GM18868 (cell line): ENCODE measurements around the gene NPFF.
"Not testable (repeated sequence)": the region's sequence is repeated elsewhere in the genome, so short reads cannot be mapped to it uniquely, and the experiment has no call there.

Experiments
- ATAC-seq: cut with Tn5 transposase; IDR thresholded peaks from one replicate; pipeline ENCODE4 v1.9.1; 2021; ENCODE audit warnings: mild to moderate bottlenecking, moderate library complexity; ENCODE audit not compliant: unreplicated experiment

NPFF gene, protein sequence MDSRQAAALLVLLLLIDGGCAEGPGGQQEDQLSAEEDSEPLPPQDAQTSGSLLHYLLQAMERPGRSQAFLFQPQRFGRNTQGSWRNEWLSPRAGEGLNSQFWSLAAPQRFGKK

DNA sequence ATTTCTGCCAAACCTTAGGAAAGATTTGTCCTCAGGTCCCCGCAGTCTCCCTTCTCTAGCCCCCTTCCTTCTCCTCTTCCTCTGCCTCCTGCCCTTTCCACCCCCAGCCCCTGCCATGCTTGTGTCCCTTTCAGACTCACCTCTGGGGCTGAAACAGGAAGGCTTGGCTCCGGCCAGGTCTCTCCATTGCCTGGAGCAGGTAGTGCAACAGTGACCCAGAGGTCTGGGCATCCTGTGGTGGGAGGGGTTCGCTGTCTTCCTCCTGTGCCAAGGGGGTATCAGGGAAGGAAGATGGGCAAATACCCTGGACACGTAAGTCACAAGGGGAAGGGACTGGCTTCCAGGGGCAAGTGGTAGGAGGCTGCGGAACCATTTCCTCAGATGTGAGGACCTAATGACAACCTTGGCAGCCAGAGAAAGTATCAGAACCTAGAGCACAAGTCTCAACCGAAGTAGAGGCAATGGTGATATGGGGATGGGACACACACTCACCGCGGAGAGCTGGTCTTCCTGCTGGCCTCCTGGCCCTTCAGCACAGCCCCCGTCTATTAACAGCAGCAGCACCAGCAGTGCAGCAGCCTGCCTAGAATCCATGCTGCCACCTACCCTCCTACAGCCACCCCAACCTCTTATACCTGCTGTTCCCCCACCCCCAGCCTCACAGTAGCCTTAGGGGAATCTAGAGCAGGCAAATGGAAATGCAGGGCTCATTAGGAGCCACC is at the start of gene NPFF:
TSS of gene NPFF (minus strand) at position 604 of the 722 bp plus-strand sequence. CDS start at position 594, 10 bp downstream.
- ATAC-seq: no peak

DNA sequence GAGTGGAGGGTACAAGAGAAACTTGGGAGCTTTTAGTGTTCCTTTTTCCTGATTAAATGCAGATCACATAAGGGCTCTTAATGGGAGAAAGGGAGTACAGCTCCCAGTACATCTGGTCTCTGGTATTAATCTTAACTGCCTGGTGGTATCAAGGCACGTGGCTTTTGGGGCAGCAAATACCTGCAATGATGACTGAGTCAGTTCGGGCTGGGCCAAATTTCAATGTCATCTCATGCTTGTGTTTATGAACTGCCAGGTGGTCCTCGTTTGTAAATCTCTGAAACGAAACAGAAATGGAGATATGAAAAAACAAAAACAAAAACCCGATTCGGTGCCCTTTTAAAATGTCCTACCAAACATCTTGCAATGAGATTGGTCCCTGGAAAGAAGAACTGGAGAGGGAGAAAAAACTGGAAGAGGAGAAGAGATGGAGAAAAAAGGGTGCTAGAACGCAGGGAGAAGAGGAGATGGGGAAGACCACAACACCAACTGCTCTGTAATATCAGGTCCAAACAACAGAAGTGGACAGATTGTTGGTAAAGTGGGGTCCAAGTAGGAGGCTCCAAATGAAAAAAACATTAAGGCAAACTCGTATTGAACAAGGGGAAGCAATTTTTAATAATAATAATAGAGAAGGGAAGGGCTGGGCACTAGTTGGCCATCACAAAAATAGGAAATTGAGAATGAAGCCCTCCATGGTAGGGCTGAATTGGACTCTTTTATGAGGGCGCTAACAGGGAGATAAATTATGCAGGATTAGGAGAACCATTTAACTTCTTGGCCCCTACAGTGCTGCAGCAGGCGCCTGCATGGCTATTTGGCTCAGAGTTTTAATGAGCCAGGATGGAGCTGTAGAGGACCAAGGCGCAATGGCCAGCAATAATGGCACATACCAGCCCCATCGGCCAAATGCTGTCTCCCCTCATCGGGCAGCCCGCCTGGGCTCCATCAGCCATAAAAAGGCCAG is 45.4 kb upstream of the NPFF start:
- no peak for ATAC-seq

DNA sequence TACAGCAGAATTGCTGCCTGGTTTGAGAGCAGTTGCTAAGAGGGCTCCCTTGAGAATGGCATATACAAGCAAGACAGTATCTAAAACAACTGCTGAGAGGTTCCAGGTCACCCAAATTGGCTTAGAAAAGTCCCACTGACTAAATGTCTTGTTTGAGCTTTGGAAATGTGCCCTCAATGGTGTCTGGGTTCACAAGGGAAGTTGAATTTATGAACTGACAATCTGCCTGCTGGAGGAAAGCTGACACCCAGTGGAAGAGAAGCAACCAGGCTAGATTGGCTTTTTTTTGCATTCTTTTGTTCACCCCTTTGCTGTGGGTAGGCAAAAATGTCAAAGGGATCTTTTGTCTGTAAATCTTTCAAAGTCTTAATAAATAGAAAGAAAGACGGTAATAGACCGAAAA is 44.6 kb upstream of the NPFF start:
- peak; percentile 56 for ATAC-seq

DNA sequence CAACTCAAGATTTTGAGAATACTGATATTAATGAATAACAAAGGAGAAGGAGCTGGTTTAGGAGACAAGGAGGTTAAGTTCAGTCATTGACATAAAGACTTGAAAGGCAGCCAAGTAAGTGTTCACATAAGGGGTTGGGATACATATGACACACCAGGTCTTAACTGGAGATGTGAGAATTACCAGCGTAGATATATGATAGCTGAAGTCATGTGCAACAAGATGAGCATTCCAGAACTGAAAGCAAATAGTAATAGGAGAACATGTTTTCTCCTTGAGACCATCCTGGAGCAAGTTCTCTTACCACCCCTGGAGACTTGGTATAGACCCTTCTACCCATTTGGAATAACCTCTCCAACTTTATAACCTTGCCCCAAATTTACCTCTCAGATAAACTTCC is 43.3 kb upstream of the NPFF start:
- ATAC-seq: no peak

DNA sequence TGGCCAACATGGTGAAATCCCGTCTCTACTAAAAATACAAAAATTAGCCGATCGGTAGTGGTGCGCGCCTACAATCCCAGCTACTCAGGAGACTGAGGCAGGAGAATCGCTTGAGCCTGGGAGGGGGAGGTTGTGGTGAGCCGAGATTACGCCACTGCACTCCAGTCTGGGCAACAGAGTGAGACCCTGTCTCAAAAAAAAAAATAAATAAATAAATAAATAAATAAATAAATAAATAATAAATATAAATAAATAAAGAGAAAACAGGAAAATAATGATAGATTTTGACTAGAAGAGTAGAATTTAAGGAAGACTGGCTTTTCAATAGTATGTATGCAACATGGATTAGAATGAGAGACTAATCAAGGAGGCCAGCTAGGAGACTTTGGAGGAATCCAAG is 42.8 kb upstream of the NPFF start:
- not testable (repeated sequence) for ATAC-seq

DNA sequence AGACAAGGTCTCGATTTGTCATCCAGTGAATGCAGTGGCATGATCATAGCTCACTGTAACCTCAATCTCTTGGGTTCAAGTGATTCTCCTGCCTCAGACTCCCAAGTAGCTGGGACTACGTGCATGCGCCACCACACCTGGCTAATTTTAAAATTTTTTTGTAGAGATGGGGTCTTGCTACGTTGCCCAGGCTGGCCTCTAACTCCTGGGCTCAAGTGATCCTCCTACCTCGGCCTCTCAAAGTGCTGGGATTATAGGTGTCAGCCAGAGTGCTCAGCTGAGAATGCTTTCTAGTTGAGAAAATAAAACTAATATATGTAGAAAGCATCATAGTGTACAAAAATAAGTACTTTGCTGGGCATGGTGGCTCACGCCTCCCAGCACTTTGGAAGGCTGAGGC is 41.1 kb upstream of the NPFF start:
- ATAC-seq: not testable (repeated sequence)

DNA sequence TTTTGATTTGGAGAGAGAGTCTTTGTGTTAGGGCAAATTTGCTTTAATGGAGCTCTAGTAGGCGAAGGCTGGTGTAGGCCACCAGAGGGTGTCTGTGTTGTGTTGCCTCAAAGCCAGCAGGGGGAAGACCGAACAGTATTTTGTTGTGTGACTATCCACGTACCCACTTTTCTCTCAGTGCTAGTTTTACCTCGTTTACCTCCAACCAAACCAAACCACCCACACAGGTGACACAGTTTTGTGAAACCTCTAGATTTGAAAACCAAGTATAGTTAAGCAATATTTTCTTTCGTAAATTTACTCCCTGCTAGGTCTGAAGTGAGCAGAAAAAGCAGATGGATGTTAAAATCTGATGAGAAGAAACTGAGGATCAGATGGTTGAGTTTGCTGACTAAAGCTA is 36.3 kb upstream of the NPFF start:
- peak; percentile 87 for ATAC-seq

DNA sequence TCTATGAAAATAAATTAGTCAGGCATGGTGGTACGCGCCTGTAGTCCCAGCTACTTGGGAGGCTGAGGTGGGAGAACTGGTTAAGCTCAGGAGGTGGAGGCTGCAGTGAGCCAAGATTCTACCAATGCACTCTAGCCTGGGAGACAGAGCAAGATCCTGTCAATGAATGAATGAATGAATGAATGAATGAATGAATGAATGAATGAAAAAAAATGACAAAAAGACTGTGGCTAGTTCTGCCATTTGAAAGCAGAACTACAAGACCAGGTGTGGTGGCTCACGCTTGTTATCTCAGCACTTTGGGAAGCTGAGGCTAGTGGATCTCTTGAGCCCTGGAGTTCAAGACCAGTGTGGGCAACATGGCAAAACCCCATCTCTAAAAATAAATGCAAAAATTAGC is 32.2 kb upstream of the NPFF start:
- no peak for ATAC-seq

DNA sequence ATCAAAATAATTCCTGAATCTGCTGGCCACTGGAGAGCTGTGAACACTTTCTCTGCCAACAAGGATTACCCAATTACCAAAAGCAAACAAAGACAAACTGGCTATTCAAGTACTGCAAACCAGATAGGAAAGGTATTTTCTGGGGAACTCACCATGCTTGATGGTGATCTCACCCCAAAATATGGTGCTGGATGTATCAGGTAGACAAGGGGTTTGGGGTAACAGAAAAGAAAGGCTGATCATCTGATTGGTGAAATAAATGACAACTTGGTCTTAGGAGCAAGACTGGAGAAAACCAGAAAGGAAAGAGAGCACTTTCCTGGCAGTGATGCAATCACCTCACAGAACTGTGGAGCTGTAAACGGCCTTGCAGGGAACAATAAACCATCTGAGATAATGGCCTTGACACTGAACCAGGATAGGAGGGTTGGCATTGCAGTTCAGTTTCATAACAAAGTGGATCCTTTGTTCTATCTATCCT is 31.0 kb upstream of the NPFF start:
- ATAC-seq: no peak

DNA sequence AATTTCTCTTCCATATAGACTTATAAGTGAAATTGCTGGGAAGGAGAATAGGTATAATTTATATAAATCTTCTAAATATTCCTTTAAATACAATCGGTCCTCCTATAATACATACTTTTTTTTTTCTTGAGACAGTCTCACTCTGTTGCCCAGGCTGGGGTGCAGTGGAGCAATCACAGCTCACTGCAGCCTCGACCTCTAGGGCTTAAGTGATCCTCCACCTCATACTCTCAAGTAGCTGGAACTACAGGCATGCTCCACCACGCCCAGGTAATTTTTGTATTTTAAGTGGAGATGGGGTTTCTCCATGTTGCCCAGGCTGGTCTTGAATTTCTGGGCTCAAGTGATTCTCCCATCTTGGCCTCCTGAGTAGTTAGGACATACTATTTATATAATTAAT is 29.7 kb upstream of the NPFF start:
- ATAC-seq: no peak

DNA sequence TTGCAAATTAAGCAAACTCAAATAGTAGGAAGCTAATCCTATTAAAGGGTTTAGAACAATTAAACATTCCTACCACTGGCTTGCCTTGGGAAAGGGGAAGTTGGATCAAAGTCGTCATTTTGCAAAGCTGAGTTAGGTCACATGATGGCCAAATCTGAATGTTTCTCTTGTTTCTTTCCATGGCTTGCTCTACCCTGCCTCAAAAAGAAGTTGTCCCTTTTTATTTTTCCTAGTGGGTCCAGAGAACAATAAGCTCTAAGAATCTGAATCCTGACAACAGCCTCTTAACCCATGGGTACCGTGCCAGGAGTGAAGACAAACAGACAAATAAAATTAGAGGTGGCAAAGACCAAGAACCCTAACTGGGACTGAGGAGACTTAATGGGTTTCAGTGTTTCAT is 26.2 kb upstream of the NPFF start:
- ATAC-seq: no peak

DNA sequence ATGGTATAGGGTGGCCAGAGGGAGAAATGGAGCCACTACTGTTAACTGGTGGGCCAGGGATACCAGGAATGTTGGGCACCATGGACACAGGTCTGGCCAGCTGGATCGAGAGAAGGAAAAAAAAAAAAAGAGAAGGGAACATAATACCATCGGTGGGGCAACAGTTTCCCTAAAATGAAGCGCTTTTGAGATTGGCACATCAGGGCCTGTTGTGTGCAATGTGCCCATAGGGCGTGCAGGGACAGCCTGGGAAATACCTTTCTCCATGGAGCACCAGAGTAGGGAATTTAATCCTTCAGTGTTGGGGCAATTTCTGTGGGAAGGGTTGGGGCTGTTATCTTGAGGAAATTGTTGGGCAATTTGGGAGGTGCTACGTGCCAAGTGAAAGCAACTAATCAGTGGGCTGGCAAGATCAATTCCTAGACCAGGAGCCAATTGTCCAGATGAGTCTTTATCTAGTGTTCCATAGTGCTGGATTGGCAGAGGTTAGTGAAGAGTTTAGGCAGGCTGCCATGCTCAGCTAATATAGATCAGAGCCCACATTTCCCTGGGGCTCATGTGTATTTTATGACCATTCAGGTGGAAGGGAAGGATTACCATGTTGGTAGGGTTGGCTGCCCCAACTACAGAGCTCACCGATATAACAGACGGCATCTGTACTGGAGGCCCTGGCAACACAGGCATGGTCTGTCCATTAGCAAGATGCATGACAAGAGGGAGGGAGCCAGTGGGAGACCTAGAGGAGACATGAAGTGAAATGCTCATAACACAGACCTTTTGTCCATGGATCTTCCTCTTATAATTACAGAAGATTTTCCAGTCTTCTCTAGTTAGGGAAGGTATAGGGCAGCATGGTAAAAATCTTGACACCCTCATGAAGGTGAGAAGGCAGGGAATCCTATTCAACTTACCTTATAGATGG is 25.5 kb upstream of the NPFF start:
- no peak for ATAC-seq

DNA sequence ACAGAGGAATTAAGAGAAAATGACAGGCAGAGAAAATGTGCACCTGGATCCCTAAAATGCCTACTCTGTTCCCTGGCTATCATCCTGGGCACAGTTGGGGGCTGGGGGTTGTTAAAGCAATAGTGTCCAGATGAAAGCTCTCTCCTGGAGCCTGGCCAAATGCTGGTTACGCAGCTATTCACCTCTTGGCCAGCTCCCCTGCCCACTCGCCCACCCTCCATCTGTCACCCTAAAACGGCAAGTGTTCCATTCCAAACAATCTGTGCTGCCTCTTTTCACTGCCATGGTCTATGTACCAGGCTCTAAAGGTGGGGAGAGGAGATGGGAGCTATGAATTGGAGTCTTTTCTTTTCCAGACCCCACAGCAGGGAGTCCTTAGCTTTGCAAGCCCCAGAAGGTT is 24.7 kb upstream of the NPFF start:
- no peak for ATAC-seq

DNA sequence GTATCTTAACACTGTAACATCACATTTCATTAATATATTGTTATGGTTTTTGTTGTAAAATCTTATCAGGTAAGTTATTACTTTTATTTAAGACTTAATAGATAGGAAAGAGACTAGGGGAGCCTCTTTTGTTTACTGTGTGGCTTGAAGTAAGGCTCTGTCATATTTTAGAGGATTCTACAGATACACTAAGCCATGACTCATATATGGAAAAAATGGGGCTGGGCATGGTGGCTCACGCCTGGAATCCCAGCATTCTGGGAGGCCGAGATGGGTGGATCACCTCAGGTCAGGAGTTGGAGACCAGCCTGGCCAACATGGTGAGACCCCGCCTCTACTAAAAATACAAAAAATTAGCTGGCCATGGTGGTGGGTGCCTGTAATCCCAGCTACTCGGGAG is 23.6 kb upstream of the NPFF start:
- ATAC-seq: no peak

DNA sequence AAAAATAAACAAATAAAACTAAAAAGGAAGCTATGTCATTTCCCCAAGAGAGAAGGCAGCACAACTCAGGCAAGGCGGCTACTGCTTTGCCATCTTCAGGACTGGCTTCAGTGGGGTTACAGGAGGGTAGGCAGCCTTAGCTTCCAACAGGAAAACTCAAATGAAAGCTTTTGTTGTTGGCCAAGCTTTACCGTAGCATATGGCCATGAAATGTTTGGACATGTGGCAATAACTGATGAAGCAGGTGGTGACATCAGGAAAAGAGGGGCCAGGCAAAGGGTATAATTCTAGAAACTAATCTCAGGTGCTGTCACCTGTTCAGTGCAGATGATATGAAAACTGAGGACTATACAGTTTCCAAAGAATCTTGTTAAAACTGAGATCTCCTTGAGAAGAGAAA is 22.8 kb upstream of the NPFF start:
- no peak for ATAC-seq

DNA sequence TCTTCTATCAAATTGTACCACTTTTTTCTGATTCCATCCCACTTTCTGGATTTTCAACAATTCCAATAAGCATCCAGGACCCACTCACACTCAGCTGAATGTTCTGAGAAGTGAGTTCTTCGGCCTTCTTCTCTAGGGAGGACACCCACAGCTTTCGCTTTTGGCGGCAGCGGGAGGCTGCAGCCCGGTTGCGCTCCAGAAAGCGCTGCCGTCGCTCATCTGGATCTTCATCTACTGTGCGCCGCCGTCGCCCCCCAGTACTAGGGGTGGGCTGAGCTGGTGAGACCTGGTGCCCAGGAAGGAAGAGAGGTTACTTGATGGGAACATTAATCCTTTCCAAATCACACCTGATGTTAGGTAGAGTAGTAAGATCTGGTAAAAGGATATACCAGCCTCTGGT is 17.2 kb upstream of the NPFF start:
- no peak for ATAC-seq

DNA sequence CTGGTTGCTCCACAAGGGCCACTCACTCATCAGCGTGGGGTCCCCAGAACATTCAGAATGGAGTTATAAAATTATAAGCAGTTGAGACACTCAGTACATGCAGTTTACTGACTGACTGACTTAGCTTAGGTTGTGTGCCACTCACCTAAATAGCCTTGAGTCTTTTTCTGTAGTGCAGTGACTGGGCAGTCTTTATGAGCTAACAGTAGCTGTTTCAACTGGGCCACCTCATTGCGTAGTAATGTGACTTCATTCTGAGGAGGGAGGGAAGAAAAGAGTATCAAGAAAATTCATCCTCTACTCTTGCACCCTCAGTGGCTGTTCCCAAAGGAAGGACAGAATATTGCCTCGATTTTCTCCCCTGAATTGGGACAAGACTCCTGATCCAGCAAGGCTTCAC is 15.8 kb upstream of the NPFF start:
- no peak for ATAC-seq

DNA sequence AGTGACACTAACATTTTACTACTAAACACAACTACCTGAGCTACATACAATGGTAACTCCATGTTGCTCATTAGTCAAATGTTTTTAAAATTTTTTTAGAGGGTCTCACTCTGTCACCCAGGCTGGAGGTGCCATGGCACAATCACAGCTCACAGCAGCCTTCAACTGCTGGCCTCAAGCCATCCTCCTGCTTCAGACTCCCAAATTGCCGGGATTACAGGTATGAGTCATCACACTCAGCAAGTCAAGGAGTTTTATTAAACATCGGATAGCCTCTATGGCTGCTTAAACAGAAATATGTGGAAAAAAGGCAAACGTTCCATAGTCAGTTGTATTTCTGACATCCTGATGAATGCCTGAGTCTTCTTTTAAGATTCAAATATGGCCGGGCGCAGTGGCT is 11.1 kb upstream of the NPFF start:
- no peak for ATAC-seq

DNA sequence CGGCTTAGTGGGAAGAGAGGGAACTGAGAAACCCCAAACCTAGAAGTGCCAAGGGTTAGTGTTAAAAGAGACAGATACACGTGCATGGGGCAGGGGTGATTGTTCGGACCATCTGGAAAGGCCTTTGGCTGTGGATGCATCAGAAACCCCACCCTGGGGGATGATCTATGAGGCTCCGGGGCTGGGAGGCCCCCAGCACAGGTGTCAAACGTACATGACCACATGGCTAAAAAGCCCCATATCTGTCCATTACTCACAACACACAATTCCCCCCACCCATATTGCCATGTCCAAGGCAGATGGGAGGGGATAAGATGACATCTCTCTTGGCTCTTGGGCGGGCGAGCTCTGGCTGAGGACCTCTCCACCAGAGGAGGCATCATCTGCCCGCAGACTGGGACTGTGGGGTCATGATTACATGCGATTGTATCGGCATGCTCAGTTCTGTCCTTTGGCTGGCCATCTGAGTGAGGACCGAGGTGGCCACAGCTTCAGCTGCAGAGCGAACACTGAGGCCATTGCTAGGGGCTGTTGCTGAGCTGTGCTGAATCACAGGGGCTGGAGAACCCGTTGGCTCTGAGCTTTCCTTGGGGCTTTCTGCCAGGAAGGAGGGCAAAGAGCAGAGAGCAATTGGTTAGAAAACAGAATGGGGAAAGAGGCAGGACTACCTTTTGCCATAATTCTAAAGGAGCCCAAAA is 9.6 kb upstream of the NPFF start:
- no peak for ATAC-seq

DNA sequence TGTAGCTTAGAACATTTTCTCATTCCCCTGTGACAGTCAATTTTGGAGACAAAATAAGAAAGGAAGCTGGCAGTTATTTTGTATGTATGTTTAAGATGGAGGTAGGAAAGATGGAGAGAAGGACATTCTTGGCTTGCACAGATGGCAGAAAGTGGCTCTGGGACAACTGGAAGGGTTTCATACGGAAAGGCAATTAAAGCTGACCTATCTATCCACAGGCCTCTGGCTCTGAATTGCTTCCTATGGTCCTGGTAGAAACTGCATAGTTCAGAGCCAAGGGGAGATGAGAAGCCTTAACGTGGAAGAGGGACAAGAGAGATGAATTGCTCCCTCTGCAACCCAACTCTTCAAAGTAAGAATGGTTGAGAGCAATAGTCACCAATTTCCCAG is 8.0 kb upstream of the NPFF start:
- ATAC-seq: no peak
